ENCODE measurements around the gene RIPPLY1.

The RIPPLY1 gene

DNA sequence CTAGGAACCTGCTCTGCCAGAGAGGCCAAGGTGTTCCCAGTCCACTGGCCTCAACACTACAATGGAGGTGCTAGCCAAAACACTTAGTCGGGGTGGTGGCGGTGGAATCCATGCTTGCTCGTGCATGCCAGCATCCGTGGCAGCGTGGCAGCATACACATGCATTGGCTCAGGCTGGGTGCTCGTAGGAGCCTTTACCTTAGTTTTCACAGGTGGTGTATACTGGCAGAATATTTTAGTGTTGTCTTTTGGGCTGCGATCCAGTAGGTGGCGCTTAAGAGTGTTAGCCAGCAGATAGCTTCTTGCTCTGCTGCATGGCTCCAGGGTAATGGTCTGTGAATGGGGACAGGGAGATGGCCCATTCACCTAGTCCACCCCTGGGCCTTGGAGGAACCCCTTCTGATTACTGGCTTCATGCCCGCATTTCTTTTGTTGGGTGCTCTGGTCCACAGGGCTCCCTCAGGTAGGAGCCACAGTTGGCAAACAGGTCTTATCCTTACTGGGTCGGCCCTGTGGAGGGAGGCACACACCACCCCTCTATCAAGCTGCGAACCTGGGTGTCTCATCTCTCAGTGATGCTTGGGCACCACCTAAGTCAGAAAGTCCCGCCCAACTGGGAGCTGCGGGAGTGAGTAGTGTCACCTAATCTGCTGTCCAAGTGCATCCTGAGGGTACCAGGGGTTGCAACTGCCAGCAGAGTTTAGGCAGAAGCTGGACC is 40.0 kb downstream of the RIPPLY1 start:
- no peak for FAIRE-seq
- no peak for DNase-seq (ENCODE audit: insufficient read length, low spot score)

More for the DNA sequence above, 40.0 kb downstream of the RIPPLY1 start:
- peak; percentile 24 for TF ChIP-seq CTCF (IDR thresholded peaks at IDR 0.05; ENCODE audit: insufficient read depth, missing control alignments)

Measured in D721Med (cell line).